Measurements from ENCODE around the gene ATP8B1. TPM values are rescaled to one million over a fixed set of nuclear protein-coding genes. Genes with fewer than 3 reads are reported as not detected.

The ATP8B1 gene
- total and polyA plus RNA-seq, 2 of the 8 experiments (the other 6 are each of a cell fraction or from before 2014, with no cell fraction given) = 1.1 to 4.6 TPM

DNA sequence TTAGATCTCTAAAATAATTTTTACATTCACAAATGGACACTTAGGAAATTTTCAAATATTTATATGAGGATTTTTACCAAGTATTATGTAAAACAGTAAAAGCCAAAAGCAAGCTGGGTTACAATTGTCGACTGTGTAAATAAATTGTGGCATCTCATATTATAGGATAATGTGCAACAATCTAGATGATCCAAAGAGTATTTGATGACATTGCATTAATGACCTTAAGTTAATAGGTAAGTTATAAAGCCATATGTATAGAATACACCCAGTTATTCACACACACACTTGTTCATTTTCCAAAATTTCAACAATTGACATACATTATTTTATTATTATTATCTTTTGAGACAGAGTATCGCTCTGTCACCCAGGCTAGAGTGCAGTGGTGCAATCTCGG is 69.3 kb downstream of the ATP8B1 start:
- no peak overlapping the region for H3K4ac ChIP-seq (replicated peaks; ENCODE audit: insufficient read length, low read depth, low read length)
- ChIA-PET CTCF (ENCODE audit: partially characterized antibody) (no interaction called here), POLR2A (ENCODE audit: partially characterized antibody) (no interaction called here)
- no peaks in the 10 kb centered on the region for H3K36me3 ChIP-seq (ENCODE audit: control insufficient read depth in 2 of 4, insufficient read depth in 4 of 4, low read length in 3 of 4)
- no peak overlapping the region for H2BK5ac ChIP-seq (ENCODE audit: low read depth, low read length)
- no peaks in the 10 kb centered on the region for H3K23me2 ChIP-seq (ENCODE audit: low read depth, low read length)
- H2AK5ac ChIP-seq (ENCODE audit: low read depth, low read length) = no peak overlapping the region
- no peaks in the 10 kb centered on the region for H3K9me3 ChIP-seq (ENCODE audit: insufficient read depth in 2 of 2, low read depth in 1 of 2, low read length in 1 of 2)
- no peak overlapping the region for H4K91ac ChIP-seq (replicated peaks; ENCODE audit: insufficient read length, low read length)
- H3K27me3 ChIP-seq (replicated peaks in 1 of 4; ENCODE audit: control insufficient read depth in 3 of 4, extremely low read depth in 1 of 4, insufficient read depth in 3 of 4, low read length in 3 of 4) = no peaks in the 10 kb centered on the region
- no peak for DNase-seq (ENCODE audit: low read depth in 1 of 2, low spot score in 2 of 2)
- no peak overlapping the region for H2BK20ac ChIP-seq (ENCODE audit: low read length)
- FAIRE-seq = no peak
- WGBS, 2 experiments (ENCODE audit: extremely low coverage in 1 of 2, insufficient coverage in 1 of 2, insufficient read length in 1 of 2, insufficient replicate concordance in 2 of 2, low coverage in 1 of 2, low lambda C conversion rate in 2 of 2, missing lambda C conversion rate in 1 of 2) = 87% methylated on average over 3 of the region's 3 CpGs; no CpG with 5 or more reads in 1 of the 2 experiments
- H3K14ac ChIP-seq (ENCODE audit: insufficient read length) = no peak overlapping the region
- no peaks in the 10 kb centered on the region for H3K79me1 ChIP-seq (ENCODE audit: low read depth, low read length)
- H3K4me3 ChIP-seq (ENCODE audit: extremely low read depth in 1 of 4, insufficient read depth in 2 of 4, low read depth in 3 of 4, low read length in 4 of 4) = no peak overlapping the region
- H4K20me1 ChIP-seq (replicated peaks in 1 of 2; ENCODE audit: control insufficient read depth in 1 of 2, insufficient read depth in 2 of 2, low read length in 2 of 2) = no peaks in the 10 kb centered on the region
- no peak overlapping the region for H3K9ac ChIP-seq (replicated peaks in 1 of 4; ENCODE audit: extremely low read depth in 1 of 4, low read depth in 3 of 4, low read length in 3 of 4)
- H3K23ac ChIP-seq (ENCODE audit: insufficient read length) = no peak overlapping the region
- H2AFZ ChIP-seq (ENCODE audit: low read length) = no peak overlapping the region
- no peak overlapping the region for H3K27ac ChIP-seq (ENCODE audit: low read depth, low read length)
- H3K4me2 ChIP-seq (ENCODE audit: insufficient read depth in 1 of 2, low read depth in 2 of 2, low read length in 2 of 2) = no peak overlapping the region
- H3K56ac ChIP-seq (replicated peaks; ENCODE audit: insufficient read length, low read depth, low read length) = no peak overlapping the region
- no peak overlapping the region for H4K8ac ChIP-seq (ENCODE audit: extremely low read depth, insufficient read depth, low read length)
- H4K5ac ChIP-seq (ENCODE audit: insufficient read length, low read depth, low read length) = no peak overlapping the region
- H2BK15ac ChIP-seq (ENCODE audit: low read length) = no peak overlapping the region
- H2BK120ac ChIP-seq (replicated peaks; ENCODE audit: low read depth, low read length) = no peak overlapping the region
- no peak overlapping the region for H3K18ac ChIP-seq (ENCODE audit: extremely low read depth, low read length)
- H3K79me2 ChIP-seq (ENCODE audit: control insufficient read depth in 1 of 2, insufficient read depth in 2 of 2, low read length in 2 of 2) = no peaks in the 10 kb centered on the region
- no peaks in the 10 kb centered on the region for H3K4me1 ChIP-seq (replicated peaks in 1 of 4; ENCODE audit: control insufficient read depth in 3 of 4, insufficient read depth in 4 of 4, low read length in 3 of 4)
- no peak overlapping the region for H2BK12ac ChIP-seq (ENCODE audit: low read depth, low read length)
- TF ChIP-seq, protein P1, sequence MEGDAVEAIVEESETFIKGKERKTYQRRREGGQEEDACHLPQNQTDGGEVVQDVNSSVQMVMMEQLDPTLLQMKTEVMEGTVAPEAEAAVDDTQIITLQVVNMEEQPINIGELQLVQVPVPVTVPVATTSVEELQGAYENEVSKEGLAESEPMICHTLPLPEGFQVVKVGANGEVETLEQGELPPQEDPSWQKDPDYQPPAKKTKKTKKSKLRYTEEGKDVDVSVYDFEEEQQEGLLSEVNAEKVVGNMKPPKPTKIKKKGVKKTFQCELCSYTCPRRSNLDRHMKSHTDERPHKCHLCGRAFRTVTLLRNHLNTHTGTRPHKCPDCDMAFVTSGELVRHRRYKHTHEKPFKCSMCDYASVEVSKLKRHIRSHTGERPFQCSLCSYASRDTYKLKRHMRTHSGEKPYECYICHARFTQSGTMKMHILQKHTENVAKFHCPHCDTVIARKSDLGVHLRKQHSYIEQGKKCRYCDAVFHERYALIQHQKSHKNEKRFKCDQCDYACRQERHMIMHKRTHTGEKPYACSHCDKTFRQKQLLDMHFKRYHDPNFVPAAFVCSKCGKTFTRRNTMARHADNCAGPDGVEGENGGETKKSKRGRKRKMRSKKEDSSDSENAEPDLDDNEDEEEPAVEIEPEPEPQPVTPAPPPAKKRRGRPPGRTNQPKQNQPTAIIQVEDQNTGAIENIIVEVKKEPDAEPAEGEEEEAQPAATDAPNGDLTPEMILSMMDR (IDR thresholded peaks at IDR 0.05; ENCODE audit: control extremely low read depth in 1 of 3, insufficient read depth in 1 of 3, low read depth in 1 of 3, low read length in 3 of 3) = no peak
- TF ChIP-seq TBP (IDR thresholded peaks at IDR 0.05; ENCODE audit: low read depth, low read length) (no peak), RNF2 (IDR thresholded peaks at IDR 0.05; ENCODE audit: borderline replicate concordance, low read depth, low read length, missing control alignments, poor library complexity, severe bottlenecking) (no peak), GTF2F1 (IDR thresholded peaks at IDR 0.05; ENCODE audit: borderline replicate concordance, low read depth, low read length) (no peak), MAFK (IDR thresholded peaks at IDR 0.05; ENCODE audit: low read depth, low read length) (no peak; the same call in 1 of the 2 replicates), JUND (IDR thresholded peaks at IDR 0.05; ENCODE audit: low read length) (no peak), SP2 (IDR thresholded peaks at IDR 0.05; ENCODE audit: low read length) (no peak), JUN (IDR thresholded peaks at IDR 0.05; ENCODE audit: low read depth, low read length) (no peak), CBX8 (IDR thresholded peaks at IDR 0.05; ENCODE audit: borderline replicate concordance, low read depth, low read length) (no peak), EGR1 (IDR thresholded peaks at IDR 0.05; ENCODE audit: borderline replicate concordance, low read depth, low read length) (no peak), TCF12 (IDR thresholded peaks at IDR 0.05; ENCODE audit: low read depth, low read length) (no peak), POLR2A (IDR thresholded peaks at IDR 0.05; ENCODE audit: control extremely low read depth in 1 of 2, low read depth in 2 of 2, low read length in 2 of 2) (no peak), CHD2 (IDR thresholded peaks at IDR 0.05; ENCODE audit: low read length) (no peak)

All from H1 (cell line).